ENCODE measurements around the gene TMEFF1. TPM values are rescaled to one million over a fixed set of nuclear protein-coding genes. Genes with fewer than 3 reads are reported as not detected.

The TMEFF1 gene
- total RNA-seq, 1 experiment from 2014 or later: 1.2 TPM

- no peak for DNase-seq (ENCODE audit: low spot score)
These were observed 132.5 kb downstream of the TMEFF1 start for GRCh38 chr9:100605405-100605804.

- DNase-seq (ENCODE audit: low spot score): no peak
These were observed 146.2 kb downstream of the TMEFF1 start for GRCh38 chr9:100619194-100619593.

GRCh38 chr9:100619665-100620064 lies 146.7 kb downstream of the TMEFF1 start:
- no peak for DNase-seq (ENCODE audit: low spot score)

GRCh38 chr9:100623969-100624368 lies 151.0 kb downstream of the TMEFF1 start:
- DNase-seq (ENCODE audit: low spot score): no peak

GRCh38 chr9:100626949-100627348 lies 154.0 kb downstream of the TMEFF1 start:
- DNase-seq (ENCODE audit: low spot score): no peak

Other genes with a start within 250 kb of the TMEFF1 start
- 29.4 and 32.7 TPM in 2 replicates for gene TEX10, start 120.2 kb upstream of the TMEFF1 start, total RNA-seq (2014; rRNA removed; shearing (Covaris generic))
- gene MSANTD3, start 46.0 kb upstream of the TMEFF1 start, total RNA-seq (2014; rRNA removed; shearing (Covaris generic)): 81.8 and 82.7 TPM in 2 replicates
- 0.37 and 0.60 TPM in 2 replicates for gene CAVIN4, start 104.9 kb downstream of the TMEFF1 start, total RNA-seq (2014; rRNA removed; shearing (Covaris generic))